ENCODE measurements around the gene ANO1.

Gene ANO1

DNA sequence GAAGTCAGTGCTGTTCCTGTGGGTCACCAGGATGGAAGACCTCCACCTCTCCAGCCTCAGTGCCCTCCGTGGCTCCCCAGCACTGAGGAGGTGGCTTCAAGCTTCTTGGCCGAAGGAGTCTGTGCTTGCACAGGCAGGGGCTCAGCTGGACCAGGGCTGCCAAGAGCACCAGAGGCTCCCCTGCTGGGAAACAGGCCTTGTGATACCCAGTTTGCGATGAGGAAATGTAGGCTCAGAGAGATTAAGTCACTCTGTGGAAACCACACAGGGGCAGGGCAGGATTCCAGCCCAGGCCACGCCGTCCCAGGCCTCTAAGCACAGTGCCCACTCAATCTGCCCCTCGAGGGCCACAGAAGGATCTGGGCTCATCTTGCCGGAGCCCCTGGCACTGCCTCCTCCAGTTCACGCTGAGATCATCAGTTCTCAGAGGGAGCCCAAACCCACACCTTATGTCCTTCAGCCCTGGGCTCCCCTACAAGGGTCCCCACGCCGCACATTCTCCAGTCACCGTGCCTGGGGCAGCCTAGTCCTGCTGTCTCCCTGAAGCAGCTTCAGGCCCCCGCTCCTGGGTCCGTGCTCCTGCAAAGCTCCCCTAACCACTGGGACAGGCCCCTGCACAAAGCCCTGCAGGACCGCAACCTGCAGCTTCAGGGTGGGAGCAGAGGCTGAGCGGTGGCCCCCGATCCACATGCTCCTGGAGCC, 21.6 kb downstream of the ANO1 start:
- DNase-seq: no peak

DNA sequence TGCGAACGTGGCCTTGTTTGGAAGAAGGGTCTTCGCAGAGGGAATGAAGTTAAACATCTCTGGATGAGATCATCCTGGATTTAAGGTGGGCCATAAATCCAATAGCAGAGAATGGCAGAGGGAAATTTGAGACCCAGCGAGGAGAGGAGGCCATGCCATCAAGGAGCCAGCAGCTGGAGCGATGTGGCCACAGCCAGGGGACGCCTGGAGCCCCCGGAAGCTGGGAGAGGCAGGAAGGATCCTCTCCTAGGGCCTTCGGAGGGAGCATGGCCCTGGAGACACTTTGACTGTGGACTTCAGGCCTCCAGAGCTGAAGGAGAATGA, 22.1 kb downstream of the ANO1 start:
- no peak for DNase-seq

- DNase-seq: no peak
These were observed 22.7 kb downstream of the ANO1 start for GRCh38 chr11:70100791-70101190.

- no peak for DNase-seq
These were observed 25.3 kb downstream of the ANO1 start for GRCh38 chr11:70103256-70103975.

DNA sequence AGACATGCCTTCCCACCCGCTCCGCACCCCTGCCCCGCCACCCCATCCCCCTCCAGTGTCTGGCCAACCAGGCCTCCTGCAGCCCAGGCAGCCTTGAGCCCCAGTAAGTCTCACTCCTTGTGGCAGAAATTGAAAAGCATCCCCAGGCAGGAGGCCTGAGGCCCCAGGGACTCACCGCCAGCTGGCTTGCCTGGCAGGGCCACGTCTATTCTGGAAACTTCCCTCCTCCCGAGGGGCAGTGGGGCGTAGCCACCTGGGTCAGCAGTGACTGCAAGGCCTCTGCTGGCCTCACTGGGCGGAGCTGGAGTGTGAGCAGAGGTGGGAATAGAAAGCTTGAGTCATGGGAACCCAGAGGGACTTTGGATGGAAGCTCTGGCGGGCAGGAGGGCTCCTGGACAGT, 26.3 kb downstream of the ANO1 start:
- no peak for DNase-seq

DNA sequence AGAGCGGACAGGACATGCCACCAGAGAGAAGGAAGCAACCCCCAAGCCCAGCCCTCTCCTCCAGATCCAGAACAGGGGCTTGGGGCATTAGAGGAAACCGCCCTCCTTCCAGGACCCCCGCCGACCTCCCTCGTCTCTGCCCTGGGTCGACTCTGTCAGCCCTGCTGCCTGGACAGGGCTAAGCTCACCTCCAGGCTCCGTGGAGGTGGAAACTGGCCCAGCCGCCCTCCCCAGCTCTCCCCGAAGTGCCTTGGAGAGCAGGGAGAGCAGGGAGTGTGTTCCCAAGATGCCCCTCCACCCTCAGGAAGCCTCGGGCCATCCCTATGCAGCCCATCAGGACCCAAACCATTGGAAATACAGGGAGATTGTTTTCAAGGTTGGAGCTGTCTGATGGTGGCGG, 26.8 kb downstream of the ANO1 start:
- DNase-seq: no peak

DNA sequence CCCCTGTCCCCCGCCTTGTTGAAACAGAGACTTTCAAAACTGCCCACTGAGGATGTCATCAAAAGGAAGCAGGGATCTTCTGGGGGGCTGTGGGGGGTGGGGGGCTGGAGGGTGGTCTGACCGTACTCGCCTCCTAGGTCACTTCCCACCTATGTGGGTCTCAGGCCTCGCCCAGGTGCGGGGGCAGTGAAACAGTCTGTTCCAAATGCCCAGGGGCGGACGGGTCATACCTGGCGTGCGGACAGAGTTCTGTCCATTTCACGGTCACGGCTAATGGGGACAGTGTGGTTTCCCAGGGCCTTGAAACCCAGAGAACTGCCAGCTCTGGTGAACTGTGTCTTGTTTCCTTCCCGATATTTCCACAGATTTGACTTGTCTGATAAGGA, 27.2 kb downstream of the ANO1 start:
- DNase-seq: no peak

DNA sequence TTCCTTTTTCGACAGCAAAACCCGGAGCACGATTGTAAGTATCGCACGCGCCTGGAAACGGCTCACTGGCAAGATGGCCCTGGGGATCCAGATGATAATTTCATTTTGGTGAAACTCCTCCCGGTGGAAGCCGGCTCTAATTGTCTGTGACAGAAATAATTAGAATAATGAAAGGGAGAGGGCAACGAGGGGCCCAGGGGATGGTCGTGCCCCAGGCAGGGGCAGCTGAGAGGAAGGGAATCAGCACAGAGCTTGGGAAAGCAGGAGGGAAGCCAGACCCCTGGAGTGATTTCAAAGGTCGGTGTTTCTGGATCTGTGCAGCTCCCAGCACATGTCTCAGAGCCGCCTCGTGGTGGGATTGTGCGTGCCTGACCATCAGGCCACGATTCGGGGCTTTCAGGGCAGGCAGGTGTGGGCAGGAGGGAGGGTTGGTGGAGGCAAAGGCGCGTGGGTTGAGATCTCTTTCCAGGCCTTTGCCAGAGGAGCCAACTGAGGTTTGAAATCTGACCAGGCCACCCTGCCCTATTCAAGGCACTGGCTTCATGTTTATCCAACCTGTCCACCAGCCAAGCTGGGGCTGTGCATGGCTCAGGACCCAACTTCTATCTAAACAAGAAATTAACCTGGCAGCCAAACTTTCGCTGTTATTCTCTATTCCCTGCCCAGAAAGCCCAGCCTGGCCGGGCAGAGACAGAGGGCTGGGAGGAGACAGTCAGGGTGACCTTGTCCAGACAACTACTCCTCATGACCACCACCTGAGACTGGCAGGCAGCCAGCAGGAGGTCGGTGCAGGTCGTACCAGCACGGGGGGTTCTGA, 27.8 kb downstream of the ANO1 start:
- DNase-seq: no peak

DNA sequence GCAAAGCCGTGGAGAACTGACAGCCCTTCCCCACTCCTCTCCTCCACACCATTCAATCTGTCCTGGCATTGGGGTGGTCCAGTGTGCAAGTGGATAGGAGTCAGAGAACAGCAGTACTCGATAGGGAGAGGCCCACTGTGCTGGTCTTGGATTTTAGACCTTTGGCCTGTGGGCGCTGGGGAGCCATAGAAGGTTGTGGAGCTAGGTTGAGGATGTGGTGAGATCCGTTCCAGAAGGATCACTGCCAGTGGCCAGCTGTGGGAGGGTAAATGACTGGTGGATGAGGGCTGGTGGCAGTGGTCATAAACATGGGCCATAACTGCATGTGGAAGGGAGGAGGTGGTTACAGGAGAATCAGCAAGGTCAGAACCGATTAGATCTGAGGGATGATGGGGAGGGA, 28.6 kb downstream of the ANO1 start:
- no peak for DNase-seq

GRCh38 chr11:70107191-70107590, 29.1 kb downstream of the ANO1 start:
- no peak for DNase-seq

DNA sequence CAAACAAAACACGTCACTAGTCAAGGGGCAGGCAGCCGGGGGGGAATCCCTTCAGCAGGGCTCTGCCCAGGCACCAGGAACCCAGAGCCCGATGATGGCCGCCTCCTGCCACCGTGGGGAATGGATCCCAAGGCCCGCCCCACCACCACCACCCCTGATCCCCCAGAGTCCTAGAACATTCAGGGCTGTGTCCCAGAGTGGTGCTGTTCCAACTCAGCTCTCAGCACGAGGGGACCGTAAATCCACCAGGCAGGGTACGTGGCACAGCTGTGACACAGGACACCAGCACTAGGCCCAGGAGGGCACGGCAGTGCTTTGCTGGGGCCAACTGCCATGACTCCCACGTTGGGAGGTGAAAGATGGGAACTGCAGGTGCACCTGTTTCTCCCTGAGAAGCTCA, 29.6 kb downstream of the ANO1 start:
- DNase-seq: no peak

DNA sequence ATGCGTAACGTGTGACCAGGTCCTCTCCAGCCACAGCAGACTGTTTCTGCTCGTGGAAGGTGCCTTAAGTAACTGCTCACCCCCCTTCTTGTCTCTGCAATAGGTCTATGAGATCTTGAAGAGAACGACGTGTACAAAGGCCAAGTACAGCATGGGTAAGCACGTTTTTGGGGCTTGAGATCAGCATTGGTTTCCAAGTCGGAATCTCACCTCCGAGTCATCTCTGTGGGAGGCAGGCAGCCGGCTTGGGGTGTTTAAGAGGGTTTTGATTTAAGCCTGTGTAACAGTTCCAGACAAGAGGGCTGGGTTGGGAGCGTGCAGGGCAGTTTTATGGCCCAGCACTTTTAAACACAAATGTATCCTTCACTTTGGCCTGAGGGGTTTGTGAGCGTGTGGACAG, 30.1 kb downstream of the ANO1 start:
- no peak for DNase-seq

DNA sequence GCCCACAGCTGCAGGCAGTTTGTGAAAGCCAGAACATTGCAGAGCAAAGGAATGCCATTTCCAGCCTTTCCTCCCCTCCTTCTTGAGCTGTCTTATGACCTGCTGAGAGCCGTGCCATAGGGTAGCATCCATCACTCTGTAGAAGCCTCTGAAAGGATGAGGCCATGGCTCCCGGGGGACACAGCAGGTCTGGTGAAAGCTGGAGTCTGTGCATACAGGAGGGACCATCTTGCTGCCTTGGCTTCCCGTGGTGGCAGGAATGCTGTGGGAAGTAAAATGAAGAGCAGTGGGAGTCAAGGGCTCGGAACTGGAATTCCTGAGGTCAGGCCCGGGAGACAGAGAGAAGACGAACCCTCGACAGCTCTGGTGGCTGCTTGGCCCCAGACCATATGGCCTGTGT, 30.9 kb downstream of the ANO1 start:
- no peak for DNase-seq

- no peak for DNase-seq
These were observed 31.8 kb downstream of the ANO1 start for GRCh38 chr11:70109903-70110302.

DNA sequence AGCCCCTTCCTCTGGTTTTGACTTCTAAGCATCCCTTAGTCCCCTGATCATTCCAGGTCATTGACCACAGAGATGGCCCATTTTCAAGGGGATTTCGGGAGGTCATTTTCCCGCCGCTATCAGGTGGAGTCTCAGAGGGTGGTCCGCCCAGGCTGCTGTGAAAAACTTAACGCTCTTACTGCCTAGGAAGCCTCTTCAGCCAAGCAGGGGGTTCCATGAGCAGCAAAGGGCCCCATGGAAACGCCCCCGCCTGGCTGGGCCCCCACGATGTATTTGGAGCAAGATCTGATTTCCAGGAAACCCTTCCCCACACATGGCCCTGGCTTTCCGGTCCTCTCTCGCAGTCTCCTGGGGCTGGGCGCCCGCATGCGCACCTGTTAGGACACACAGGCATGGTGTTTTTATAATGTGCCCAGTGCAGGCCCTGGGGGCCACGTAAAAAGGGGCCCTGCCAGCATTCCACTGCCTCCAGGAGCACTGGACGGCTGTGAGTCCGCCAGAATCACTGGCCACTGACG, 32.5 kb downstream of the ANO1 start:
- DNase-seq: no peak

GRCh38 chr11:70111269-70112016, 33.3 kb downstream of the ANO1 start:
- DNase-seq: no peak

DNA sequence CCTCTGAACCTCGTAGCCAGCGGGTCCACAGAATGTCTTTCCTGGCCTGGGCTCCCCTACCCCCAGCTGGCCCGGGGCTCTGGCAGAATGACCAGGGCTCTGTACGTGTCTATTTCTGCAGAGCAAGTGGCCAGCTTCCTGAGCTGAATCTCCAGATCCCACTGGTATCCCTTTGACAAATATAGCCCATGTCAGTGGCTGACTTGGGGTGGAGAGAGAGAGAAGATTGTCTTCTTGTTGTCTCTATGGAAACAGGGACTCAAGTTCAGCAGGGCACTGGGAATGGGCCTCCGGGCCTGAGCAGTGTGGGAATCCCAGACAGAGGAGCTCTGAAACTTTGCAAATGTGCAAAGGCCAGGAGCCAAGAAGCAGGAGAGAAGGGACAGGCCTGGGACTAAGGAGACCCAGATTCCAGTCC, 33.9 kb downstream of the ANO1 start:
- DNase-seq: no peak

GRCh38 chr11:70113801-70114200, 35.7 kb downstream of the ANO1 start:
- DNase-seq: no peak

GRCh38 chr11:70115778-70116177, 37.7 kb downstream of the ANO1 start:
- no peak for DNase-seq

DNA sequence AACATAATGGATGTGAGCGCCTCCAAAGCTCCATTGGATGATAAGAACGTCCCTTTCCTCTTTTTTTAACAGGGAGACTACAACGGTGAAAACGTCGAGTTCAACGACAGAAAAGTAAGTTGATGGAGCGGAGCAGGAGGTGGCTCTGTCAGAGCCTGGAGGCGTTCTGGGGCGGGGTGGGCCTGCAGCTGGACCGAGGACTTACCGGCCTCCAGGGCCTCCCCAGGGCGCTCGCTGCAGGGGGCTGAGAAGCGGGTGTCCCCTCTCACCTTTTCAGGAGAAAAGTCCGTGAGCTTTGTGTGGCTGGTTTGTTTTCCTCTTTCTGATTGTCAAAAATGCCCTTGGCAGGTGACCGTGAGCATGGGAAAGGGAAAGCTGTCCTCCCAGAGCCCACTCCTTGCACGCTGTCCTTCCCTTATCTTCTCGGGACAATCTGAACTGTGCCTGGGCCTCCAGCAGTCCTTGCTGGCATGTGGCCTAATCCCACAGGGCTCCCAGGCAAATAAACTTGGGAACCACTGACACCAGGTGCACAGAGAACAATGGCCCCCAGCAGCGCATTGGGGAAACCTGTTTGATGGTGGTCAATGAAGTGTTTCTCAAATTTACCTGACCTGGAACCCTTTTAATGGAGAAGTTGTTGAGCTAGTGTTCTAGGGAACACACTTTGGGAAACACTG, 38.4 kb downstream of the ANO1 start:
- DNase-seq: no peak

- DNase-seq: no peak
These were observed 39.5 kb downstream of the ANO1 start for GRCh38 chr11:70117567-70118145.

- DNase-seq: no peak
These were observed 40.5 kb downstream of the ANO1 start for GRCh38 chr11:70118642-70119041.
